DLD1 (cell line): ENCODE results near the gene KCNJ8.

Experiments
- in situ Hi-C: cut with HindIII; loops from 2 replicates; pipeline ENCODE4 v1.10.0; 2017; ENCODE audit warnings: low sequenced_read_pairs

The KCNJ8 gene

GRCh38 chr12:21718944-21719650 lies 55.4 kb downstream of the KCNJ8 start:
- in situ Hi-C loops = no loop called here

DNA sequence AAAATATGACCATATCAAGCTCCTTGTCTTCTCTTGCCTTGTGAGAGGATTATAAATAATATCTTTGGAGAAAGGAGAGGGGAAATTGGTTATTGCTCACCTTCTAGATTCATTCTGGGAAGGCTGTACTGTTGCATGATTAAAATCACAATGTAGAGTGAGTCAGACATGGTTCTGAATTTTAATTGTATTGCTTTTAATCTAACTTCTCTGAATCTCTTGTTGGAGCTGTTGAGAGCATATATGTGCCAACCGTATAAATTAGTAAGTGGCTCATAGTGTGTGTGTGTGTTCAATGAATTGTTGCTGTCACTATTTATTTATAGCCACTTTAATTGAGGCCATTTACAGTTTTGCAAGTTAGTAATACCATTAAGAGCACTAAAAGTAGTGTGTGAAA lies 56.1 kb downstream of the KCNJ8 start:
- in situ Hi-C loops = no loop called here

DNA sequence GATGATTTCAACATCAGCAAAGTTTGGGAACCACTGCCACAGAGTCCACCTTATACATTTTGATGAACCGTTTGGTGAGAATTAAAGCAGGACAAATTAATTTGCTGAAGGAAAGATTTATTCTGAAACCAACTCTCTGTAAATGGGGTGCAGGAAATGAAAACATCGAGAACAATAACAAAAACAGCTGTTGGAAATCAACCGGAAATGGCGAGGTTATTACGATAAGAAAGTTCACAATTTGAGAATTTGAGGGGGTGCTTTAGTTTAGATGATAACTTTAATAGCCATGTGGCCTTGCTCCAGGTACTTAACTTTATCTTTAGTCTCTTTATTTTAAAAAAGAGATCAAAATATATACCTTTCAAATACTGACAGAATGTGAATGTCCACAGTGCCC lies 56.7 kb downstream of the KCNJ8 start:
- in situ Hi-C loops = no loop called here

GRCh38 chr12:21715386-21715785 lies 59.1 kb downstream of the KCNJ8 start:
- in situ Hi-C loops = no loop called here
